Measurements from ENCODE around the gene SYNJ2.

SYNJ2 gene

GRCh38 chr6:158041788-158042187, 60.1 kb downstream of the SYNJ2 start:
- no peak for DNase-seq (ENCODE audit: low read depth in 2 of 2)

GRCh38 chr6:158042245-158042798, 60.7 kb downstream of the SYNJ2 start:
- no peak for DNase-seq (ENCODE audit: low read depth in 2 of 2)

DNA sequence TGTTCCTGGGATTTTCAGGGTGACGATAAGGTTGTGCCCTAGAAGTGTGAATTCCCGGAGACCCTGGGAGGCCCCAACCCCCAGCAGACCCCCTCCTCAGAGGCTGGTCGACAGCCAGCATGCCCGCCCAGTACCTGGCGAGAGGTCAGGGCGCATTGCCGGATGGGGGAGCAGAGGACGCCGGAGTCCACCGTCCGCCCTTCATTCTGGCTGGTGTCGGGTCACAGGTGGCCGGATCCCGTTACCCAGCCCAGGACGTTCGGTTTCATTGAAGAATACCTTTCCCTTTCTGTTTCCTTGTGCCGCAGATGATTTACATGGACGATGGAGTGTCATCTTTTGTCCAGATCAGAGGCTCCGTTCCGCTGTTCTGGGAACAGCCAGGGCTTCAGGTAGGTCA, 61.3 kb downstream of the SYNJ2 start:
- DNase-seq (ENCODE audit: low read depth in 2 of 2), result no peak

DNA sequence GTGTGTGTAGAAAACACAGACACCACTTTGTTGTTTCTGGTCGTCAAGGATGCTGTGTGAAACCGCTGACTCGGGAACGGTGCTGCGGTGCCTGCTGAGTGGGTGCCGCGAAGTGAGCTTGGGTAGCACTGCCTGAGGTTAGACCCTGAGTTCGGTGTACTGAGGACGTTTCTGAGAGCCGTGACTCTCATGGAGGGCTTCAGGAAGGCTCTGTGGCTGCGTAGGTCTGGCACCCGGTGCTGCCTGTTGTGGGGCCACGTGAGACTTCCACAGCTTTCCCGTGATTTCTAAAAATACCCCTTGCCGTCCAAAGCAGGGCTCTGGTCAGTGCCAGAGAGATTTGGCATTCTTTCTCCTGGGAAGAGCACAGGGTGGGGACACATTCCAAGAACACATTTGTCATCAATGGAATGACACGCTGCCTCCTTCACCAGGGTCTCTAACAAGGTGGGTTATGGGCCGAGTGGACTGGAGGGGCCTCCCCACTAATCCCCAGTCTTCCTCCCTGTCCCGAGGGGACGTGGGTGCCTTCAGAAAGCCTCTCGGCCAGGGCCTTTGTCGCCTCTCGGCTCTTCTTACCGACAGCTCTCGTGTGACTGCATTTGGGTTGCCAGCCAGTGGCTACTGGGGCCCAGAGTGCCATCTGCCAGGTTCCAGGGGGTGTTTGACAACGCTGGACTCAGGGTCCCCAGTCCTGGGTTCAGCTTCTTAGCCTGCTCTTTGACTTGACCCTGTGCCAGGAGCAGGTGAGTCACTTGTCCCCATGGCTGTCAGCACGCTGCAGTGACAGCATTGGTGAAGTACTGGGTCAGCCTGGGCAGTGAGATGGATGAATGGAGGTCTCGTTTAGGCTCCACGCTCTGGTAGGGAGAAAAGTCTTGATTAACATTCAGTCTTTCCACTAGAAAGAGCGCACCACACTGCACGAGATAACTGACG, 62.2 kb downstream of the SYNJ2 start:
- no peak for DNase-seq (ENCODE audit: low read depth in 2 of 2)

- DNase-seq (ENCODE audit: low read depth in 2 of 2), result no peak
Observed at GRCh38 chr6:158044525-158044888, 62.8 kb downstream of the SYNJ2 start.

DNA sequence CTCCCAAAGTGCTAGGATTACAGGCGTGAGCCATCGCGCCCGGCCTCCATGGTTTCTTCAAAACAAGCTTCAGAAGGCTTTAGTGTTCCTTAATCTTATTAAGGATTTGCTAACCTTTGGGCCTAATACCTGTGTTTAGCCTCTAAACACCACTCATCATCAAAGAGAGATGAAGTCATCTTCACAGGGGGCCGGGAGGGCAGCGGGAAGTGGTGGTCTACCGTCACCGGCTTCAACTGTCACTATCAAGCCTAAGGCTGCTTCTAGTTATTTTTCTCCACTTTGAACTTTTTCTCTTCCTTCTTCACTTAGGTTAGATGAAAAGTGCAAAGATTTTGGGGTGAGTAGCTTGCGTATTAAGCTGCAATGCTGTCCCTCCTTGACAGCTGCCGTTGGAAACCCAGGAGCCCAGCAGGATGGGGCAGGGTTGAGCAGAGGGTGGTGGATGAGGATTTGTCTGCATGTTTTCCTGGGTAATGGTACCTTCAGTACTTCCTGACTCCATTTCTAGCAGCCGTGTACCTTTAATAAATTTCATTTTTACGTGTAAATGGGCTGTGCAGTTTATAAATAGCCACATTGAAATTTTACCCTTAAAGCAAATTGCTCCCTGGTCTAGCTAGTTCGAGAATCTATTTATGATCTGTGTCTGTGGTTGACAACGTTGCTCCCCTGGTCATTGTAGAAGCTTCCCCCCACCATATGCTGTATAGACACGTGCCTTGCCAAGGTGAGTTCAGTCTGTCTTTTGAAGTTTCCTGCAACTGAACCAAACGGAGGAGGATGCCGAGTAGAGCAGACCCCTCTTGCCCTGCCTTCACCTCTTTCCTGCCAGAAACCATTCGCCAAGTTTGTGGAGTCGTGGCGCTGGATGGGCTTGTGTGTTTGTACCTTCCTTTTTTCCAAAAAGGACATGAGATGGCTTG, 64.8 kb downstream of the SYNJ2 start:
- no peak for DNase-seq (ENCODE audit: low read depth in 2 of 2)

DNA sequence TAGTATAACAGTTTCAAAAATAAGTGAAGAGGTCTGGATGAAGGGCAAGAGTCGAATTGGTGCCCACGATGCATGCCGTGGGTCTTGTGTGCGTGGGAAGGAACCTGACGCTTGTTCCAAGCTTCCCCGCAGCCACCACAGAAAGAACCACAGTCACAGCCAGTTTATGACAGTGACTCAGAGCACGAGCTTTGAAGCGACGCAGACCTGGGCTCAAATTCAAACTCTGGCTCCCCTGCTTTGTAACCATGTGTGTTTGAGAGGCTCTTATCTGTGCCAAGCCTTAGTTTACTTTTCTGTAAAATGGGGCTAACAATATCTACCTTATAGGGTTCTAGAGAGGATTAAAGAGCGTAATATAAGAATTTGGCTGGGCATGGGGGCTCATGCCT, 65.5 kb downstream of the SYNJ2 start:
- peak; percentile 60 to 68 for DNase-seq (ENCODE audit: low read depth in 2 of 2)

GRCh38 chr6:158047563-158048323, 66.1 kb downstream of the SYNJ2 start:
- no peak for DNase-seq (ENCODE audit: low read depth in 2 of 2)

DNA sequence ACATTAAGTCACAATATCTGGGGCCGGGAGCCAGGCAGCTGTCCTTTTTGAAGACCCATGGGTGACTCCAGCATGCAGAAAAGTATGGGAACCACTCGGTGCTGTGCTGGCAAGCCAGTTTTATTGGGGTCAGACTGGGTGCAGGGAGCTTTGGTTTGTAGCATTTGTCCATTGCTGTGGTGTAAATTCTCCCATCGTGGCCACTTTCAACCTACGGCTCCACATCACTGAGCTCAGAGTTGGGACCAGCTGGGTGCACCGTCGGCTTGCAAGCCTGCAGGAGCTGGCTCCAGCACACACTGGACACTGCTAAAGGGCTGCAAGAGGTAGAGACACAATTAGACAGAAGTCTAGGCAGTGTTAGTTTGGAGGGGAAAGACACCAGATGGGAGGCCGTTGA, 66.9 kb downstream of the SYNJ2 start:
- DNase-seq (ENCODE audit: low read depth in 2 of 2), result no peak

GRCh38 chr6:158049055-158050028, 67.7 kb downstream of the SYNJ2 start:
- DNase-seq (ENCODE audit: low read depth in 2 of 2), result no peak

DNA sequence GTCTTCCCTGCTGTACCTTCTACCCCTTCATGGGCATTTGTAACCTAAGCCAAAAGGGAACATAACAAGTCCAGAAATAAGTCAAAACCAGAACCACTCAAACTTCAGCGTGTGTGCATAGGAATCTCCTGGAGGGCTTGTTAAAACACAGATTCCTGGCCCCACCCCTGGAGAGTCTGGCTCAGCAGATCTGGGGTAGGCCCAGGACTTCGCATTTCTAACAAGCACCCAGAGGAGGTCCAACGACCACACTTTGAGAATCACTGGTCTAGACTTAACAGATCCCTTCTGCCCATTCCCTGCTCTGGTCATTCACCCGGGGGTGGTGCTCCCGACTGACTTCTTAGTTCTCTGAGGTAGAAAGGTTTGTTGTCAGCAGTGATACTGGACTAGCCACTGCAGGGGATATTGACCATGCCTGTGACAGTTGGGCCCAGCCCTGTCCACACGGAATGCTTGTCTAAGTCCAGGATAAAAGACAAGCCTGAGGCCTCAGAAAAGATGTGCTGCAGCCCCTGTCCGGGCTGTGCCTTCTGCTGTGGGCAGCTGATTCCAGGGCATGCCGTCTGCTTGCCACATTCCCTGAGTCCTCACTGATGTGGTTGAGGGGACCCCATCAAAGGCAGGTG, 68.6 kb downstream of the SYNJ2 start:
- DNase-seq (ENCODE audit: low read depth in 2 of 2), result no peak

- DNase-seq (ENCODE audit: low read depth in 2 of 2), result no peak
Observed at GRCh38 chr6:158050955-158051354, 69.3 kb downstream of the SYNJ2 start.

DNA sequence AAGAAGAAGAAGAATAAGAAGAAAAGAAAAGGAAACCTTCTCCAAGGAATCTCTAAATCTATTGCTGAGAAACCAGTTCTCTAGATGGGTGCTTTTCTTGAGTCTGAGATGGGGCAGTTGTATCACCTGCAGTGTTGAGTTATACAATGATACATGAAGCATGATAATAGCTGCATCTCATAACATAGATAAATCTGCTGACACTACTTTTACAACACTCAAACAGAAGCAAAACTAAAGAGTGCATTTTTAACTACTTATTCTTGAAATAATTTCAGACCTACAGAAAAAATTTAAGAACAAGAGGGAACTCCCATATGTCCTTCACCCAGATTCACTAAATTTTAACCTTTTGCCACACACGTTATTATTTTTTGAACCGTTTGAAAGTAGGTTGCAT, 70.3 kb downstream of the SYNJ2 start:
- no peak for DNase-seq (ENCODE audit: low read depth in 2 of 2)

GRCh38 chr6:158053377-158054313, 72.0 kb downstream of the SYNJ2 start:
- DNase-seq (ENCODE audit: low read depth in 2 of 2), result no peak

DNA sequence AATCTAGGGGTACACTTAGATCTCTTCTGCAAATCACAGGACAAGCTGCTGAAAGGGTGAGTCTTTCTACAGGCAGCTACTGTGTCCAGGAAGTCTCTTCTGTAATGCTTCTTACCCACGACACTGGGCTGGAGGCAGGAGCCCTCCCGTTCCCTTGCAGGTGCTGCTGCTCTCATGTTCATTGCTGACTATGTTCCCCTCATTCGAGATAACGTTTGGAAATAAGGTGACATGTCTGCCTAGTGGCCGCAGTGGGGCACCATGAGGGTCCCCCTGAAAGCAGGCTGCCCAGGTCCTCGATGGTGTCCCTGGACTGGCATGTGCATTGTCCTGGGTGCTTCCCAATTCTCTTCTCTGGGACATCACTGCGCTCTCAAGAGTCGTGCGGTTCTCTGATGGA, 74.7 kb downstream of the SYNJ2 start:
- DNase-seq (ENCODE audit: low read depth in 2 of 2), result no peak

GRCh38 chr6:158056804-158057203, 75.1 kb downstream of the SYNJ2 start:
- DNase-seq (ENCODE audit: low read depth in 2 of 2), result no peak

DNA sequence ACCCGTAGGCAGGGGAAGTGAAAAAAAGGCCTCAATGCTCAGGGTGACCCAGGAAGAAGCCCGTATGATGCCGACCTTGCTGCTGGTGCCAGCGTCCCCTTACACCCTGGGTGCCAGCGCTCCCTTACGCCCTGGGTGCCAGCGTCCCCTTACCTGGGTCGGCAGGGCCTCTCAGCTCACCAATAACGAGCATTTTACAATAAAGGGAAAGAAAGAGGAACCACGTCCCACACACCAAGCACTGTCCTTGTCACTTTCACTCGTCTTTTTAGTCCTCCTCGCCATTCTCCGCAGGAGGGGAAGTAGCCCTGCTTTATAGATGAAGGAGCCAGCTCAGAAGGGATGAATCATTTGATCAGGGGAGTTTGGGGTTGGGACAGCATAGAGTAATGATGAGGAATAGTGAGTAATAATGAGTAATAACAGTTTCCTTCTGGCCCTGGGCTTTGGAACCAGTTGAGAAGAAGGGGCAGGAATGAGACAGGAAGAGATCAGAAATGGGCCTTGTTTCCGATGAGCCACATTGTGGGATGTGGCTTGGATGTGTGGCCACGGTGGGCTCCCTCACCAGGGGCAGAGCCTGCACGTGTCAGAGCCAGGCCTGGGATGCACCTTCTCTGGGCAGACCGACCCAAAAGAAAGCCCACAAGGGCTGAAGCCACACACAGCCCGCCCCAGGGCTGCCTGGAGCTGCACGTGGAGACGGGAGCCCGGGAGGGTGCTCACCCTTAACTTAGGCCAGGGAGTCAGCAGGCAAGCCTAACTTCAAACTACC, 75.7 kb downstream of the SYNJ2 start:
- DNase-seq (ENCODE audit: low read depth in 2 of 2), result peak; percentile 34 to 48

GRCh38 chr6:158058171-158058651, 76.5 kb downstream of the SYNJ2 start:
- DNase-seq (ENCODE audit: low read depth in 2 of 2), result no peak
